HEK293T (cell line): Measurements from ENCODE around the gene DENND1B.

ENCODE experiments used
- CTCF ChIA-PET: fragments of 350-600 bp; formaldehyde crosslinking; extraction: SDS; loops from one replicate; lab custom pipeline; 2021; ENCODE audit warnings: antibody characterized with exemption, inconsistent platforms; lab: Yijun Ruan, JAX
- POLR2A ChIA-PET: fragments of 350-600 bp; formaldehyde crosslinking; extraction: SDS; loops from one replicate; lab custom pipeline; 2020; ENCODE audit warnings: antibody characterized with exemption, inconsistent platforms; lab: Yijun Ruan, JAX
- DNase-seq: peaks from one replicate; pipeline ENCODE4 v3.0.0; 2012; ENCODE audit warnings: mixed read lengths; ENCODE audit errors: extremely low spot score
- ARNT ChIP-seq: fragments of 450-650 bp; IDR thresholded peaks from 2 replicates; pipeline ENCODE4 v1.6.1; 2017; ENCODE audit warnings: mild to moderate bottlenecking
- BHLHE40 ChIP-seq: fragments of 450-650 bp; IDR thresholded peaks from 2 replicates; pipeline ENCODE4 v1.6.1; 2016; ENCODE audit warnings: mild to moderate bottlenecking, moderate library complexity, borderline replicate concordance
- CTBP1 ChIP-seq: fragments of 450-650 bp; IDR thresholded peaks from 2 replicates; pipeline ENCODE4 v1.6.1; 2016; ENCODE audit warnings: borderline replicate concordance
- ELF4 ChIP-seq: fragments of 450-650 bp; IDR thresholded peaks from 2 replicates; pipeline ENCODE4 v1.6.1; 2017; ENCODE audit warnings: antibody characterized with exemption
- FOXA1 ChIP-seq: fragments of 450-650 bp; IDR thresholded peaks from 2 replicates; pipeline ENCODE4 v1.6.1; 2016; ENCODE audit warnings: mild to moderate bottlenecking
- FOXK2 ChIP-seq: fragments of 450-650 bp; IDR thresholded peaks from 2 replicates; pipeline ENCODE4 v1.6.1; 2016; ENCODE audit warnings: mild to moderate bottlenecking
- FOXM1 ChIP-seq: fragments of 450-650 bp; IDR thresholded peaks from 2 replicates; pipeline ENCODE4 v1.6.1; 2017; ENCODE audit warnings: mild to moderate bottlenecking, borderline replicate concordance
- HDGF ChIP-seq: fragments of 450-650 bp; IDR thresholded peaks from 2 replicates; pipeline ENCODE4 v1.6.1; 2017; ENCODE audit warnings: antibody characterized with exemption, borderline replicate concordance
- L3MBTL2 ChIP-seq: fragments of 450-650 bp; conservative IDR thresholded peaks from 2 replicates; pipeline ENCODE4 v1.6.1; 2016; ENCODE audit warnings: mild to moderate bottlenecking
- LEF1 ChIP-seq: fragments of 450-650 bp; IDR thresholded peaks from 2 replicates; pipeline ENCODE4 v1.6.1; 2017; ENCODE audit warnings: mild to moderate bottlenecking, borderline replicate concordance
- NFRKB ChIP-seq: fragments of 450-650 bp; IDR thresholded peaks from 2 replicates; pipeline ENCODE4 v1.6.1; 2016; ENCODE audit warnings: mild to moderate bottlenecking, moderate library complexity
- PKNOX1 ChIP-seq: fragments of 450-650 bp; IDR thresholded peaks from 2 replicates; pipeline ENCODE4 v1.6.1; 2016
- SP1 ChIP-seq: fragments of 450-650 bp; IDR thresholded peaks from 2 replicates; pipeline ENCODE4 v1.6.1; 2017
- SUZ12 ChIP-seq: fragments of 450-650 bp; IDR thresholded peaks from 2 replicates; pipeline ENCODE4 v1.6.1; 2016; ENCODE audit warnings: mild to moderate bottlenecking
- TARDBP ChIP-seq: fragments of 450-650 bp; IDR thresholded peaks from 2 replicates; pipeline ENCODE4 v1.6.1; 2016
- ZNF384 ChIP-seq: fragments of 450-650 bp; IDR thresholded peaks from 2 replicates; pipeline ENCODE4 v1.6.1; 2016

The DENND1B gene

GRCh38 chr1:197526736-197527371 lies 248.4 kb downstream of the DENND1B start:
- TF ChIP-seq FOXM1: no peak
- peak; percentile 60; the same call in 1 of the 2 replicates for TF ChIP-seq ZNF384
- ChIA-PET CTCF (interaction anchor here (0.7 kb wide), 1 partner anchor 629 kb away, joined by 3 read pairs; no protein-coding TSS in a partner anchor), POLR2A (no interaction called here)
- peak; percentile 9 for DNase-seq

- CTCF ChIA-PET: interaction anchor here (0.7 to 0.9 kb wide), 2 partner anchors 48 to 348 kb away, joined by 3 read pairs; no protein-coding TSS in a partner anchor
- POLR2A ChIA-PET: no interaction called here
- TF ChIP-seq SP1 (no peak), PKNOX1 (no peak), FOXM1 (no peak), BHLHE40 (no peak), TARDBP (no peak), NFRKB (no peak), ELF4 (no peak), ARNT (no peak), CTBP1 (no peak), ZNF384 (no peak), LEF1 (no peak), FOXK2 (no peak), HDGF (no peak), L3MBTL2 (no peak), SUZ12 (no peak), FOXA1 (no peak)
- peak; percentile 38 for DNase-seq
Measured at GRCh38 chr1:197521118-197521739, 254.1 kb downstream of the DENND1B start.

GRCh38 chr1:197519741-197520334 lies 255.4 kb downstream of the DENND1B start:
- POLR2A ChIA-PET: no interaction called here

DNA sequence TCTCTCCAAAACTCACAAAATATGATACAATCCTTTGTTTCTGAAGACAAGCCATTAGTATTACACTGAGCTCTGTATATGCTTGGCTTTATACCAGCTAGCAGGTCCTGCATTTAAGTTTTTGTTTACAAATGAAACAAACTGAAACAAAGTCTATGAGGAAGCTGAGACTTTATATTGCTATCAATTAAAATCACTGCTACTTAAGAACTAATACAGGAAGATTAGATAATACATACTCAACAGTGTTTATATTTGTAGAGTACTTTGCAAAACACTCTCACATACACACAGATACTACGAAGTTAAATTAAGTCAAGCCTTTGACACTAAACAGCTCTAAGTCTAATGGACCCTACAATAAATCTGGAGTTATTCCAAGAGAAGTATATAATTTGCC lies 259.9 kb downstream of the DENND1B start:
- POLR2A ChIA-PET: no interaction called here

More at GRCh38 chr1:197519741-197520334, 255.4 kb downstream of the DENND1B start:
- no peak for TF ChIP-seq BHLHE40
- no peak for TF ChIP-seq ZNF384
- no peak for TF ChIP-seq LEF1
- TF ChIP-seq SUZ12: no peak
- no peak for TF ChIP-seq TARDBP
- TF ChIP-seq L3MBTL2: no peak
- no peak for TF ChIP-seq ELF4
- TF ChIP-seq PKNOX1: no peak
- TF ChIP-seq FOXK2: no peak
- no peak for TF ChIP-seq CTBP1
- TF ChIP-seq FOXM1: no peak
- no peak for TF ChIP-seq SP1
- no peak for TF ChIP-seq ARNT
- TF ChIP-seq FOXA1: no peak
- TF ChIP-seq HDGF: no peak
- no peak for TF ChIP-seq NFRKB
- CTCF ChIA-PET: interaction anchor here (0.6 kb wide), 1 partner anchor 25 kb away, joined by 4 read pairs; no protein-coding TSS in a partner anchor
- DNase-seq: peak; percentile 20

DNA sequence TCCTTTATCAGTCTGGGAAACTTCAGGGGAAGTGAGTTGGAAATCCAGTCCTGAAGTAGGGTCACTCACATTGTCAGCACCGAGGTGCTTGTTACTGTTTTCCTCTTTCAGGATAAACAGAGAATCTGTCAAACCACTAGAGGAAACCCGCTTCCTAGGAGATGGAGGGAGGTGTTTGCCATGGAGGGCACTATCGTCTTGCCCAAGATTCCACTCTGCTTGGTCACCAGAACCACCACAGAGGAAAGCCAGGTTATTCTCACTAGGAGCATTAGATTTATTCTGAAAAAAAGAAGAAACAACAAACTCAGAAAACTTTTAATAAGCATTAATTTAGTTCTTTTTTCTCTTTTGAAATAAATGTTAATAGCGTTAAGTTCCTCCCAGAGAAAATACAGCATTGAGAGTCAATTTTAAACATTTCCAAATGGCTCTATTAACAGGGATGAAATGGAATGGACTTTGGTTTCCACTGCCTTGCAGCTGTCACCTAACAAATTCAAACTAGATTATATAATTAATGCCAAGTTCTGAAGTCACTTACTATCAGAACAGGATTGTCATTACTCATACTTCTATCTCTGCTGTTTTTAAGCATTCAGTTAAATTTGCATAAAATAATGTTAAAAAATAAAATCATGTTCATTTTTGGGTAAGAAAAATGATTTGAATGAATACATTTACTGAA lies 264.4 kb downstream of the DENND1B start:
- TF ChIP-seq FOXM1 (no peak), ARNT (no peak), SUZ12 (no peak), L3MBTL2 (no peak), PKNOX1 (no peak), HDGF (no peak), BHLHE40 (no peak), FOXA1 (no peak), CTBP1 (no peak), TARDBP (no peak), NFRKB (no peak), FOXK2 (no peak), SP1 (no peak), ZNF384 (no peak), LEF1 (no peak), ELF4 (no peak)
- POLR2A ChIA-PET: no interaction called here
- no peak for DNase-seq
- CTCF ChIA-PET: no interaction called here

More for the DNA sequence above, 259.9 kb downstream of the DENND1B start:
- CTCF ChIA-PET: no interaction called here
- DNase-seq: no peak
- TF ChIP-seq ZNF384: no peak
- TF ChIP-seq TARDBP: no peak
- no peak for TF ChIP-seq ARNT
- TF ChIP-seq FOXA1: no peak
- no peak for TF ChIP-seq HDGF
- TF ChIP-seq FOXM1: no peak
- no peak for TF ChIP-seq FOXK2
